ENCODE data around the gene CWC27. TPM values are rescaled to one million over a fixed set of nuclear protein-coding genes. Genes with fewer than 3 reads are reported as not detected.

CWC27 gene
- total RNA-seq, 1 experiment from 2014 or later, result 32.9 TPM

DNA sequence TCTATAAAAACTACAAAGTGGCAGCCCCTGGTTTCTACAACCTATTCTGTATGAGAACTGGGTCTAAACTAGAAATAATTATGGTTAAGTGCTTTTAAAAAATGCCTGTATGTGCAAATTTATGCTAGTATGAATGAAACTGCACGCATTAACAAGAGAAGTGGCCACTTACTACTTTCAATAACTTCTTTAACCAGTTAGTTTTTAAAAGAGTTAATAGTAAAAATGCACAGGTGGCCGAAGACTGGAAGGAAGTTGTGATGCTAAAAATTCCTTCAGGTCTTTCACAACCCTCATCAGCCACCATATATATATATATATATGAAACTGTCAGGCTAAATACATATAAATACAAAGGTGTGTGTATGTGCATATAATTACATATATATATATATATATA lies 41.6 kb upstream of the CWC27 start:
- Mint-ChIP-seq H3K27ac (ENCODE audit: unreplicated experiment) (no peak overlapping the region), H3K4me1 (ENCODE audit: low read depth, unreplicated experiment) (peaks cover 29% of the 10 kb centered on the region), H3K27me3 (ENCODE audit: insufficient read depth, unreplicated experiment) (no peaks in the 10 kb centered on the region), H3K4me3 (ENCODE audit: unreplicated experiment) (no peak overlapping the region), H3K36me3 (ENCODE audit: insufficient read depth, unreplicated experiment) (peaks cover 10% of the 10 kb centered on the region), H3K9me3 (ENCODE audit: unreplicated experiment) (peaks cover 23% of the 10 kb centered on the region)
- ChIA-PET CTCF (no interaction called here), POLR2A (no interaction called here)
- intact Hi-C loops (cut with micrococcal nuclease; ENCODE audit: unreplicated experiment), result no loop called here
- Histone ChIP-seq H3K4me3 (ENCODE audit: low read depth, low read length) (no peak overlapping the region), H3K4me1 (peaks cover 10% of the 10 kb centered on the region), H3K27me3 (replicated peaks; ENCODE audit: control insufficient read depth, insufficient read depth, low read length) (no peaks in the 10 kb centered on the region), H3K36me3 (ENCODE audit: control insufficient read depth, insufficient read depth, low read length) (peaks cover 2% of the 10 kb centered on the region; the same call in 1 of the 2 replicates), H3K9me3 (no peaks in the 10 kb centered on the region)
- BruUV-seq (replicated peaks), result no TSS peak
- no peak for DNase-seq
- TF ChIP-seq, protein P1, sequence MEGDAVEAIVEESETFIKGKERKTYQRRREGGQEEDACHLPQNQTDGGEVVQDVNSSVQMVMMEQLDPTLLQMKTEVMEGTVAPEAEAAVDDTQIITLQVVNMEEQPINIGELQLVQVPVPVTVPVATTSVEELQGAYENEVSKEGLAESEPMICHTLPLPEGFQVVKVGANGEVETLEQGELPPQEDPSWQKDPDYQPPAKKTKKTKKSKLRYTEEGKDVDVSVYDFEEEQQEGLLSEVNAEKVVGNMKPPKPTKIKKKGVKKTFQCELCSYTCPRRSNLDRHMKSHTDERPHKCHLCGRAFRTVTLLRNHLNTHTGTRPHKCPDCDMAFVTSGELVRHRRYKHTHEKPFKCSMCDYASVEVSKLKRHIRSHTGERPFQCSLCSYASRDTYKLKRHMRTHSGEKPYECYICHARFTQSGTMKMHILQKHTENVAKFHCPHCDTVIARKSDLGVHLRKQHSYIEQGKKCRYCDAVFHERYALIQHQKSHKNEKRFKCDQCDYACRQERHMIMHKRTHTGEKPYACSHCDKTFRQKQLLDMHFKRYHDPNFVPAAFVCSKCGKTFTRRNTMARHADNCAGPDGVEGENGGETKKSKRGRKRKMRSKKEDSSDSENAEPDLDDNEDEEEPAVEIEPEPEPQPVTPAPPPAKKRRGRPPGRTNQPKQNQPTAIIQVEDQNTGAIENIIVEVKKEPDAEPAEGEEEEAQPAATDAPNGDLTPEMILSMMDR (IDR thresholded peaks at IDR 0.05; ENCODE audit: insufficient read depth in 1 of 2, low read depth in 1 of 2, low read length in 1 of 2, severe bottlenecking in 1 of 2, unreplicated experiment in 1 of 2), result no peak

DNA sequence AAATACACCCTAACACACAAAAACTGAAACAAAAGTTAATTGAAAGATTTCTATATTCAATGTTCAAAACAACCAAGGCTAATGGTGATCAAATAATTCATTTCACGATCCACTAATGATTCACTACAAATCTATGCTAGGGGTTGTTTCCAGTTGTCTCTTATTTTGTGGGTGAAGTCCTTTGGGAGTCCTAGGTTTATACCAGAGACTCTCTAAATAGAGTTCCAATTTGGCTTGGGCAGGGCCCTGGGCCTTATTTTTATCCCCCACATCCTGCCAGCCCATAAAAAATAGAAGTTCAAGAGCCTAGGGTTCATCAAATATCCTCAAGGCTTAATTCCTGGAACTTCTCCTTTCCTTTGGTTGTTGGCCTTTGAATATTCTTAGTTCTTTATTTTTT lies 26.3 kb upstream of the CWC27 start:
- TF ChIP-seq, protein P1 (IDR thresholded peaks at IDR 0.05; ENCODE audit: insufficient read depth in 1 of 2, low read depth in 1 of 2, low read length in 1 of 2, severe bottlenecking in 1 of 2, unreplicated experiment in 1 of 2), result no peak
- BruUV-seq (replicated peaks), result no TSS peak
- H3K27me3 ChIP-seq (replicated peaks; ENCODE audit: control insufficient read depth, insufficient read depth, low read length), result no peaks in the 10 kb centered on the region
- H3K4me3 Mint-ChIP-seq (ENCODE audit: unreplicated experiment), result no peak overlapping the region
- no peaks in the 10 kb centered on the region for H3K9me3 Mint-ChIP-seq (ENCODE audit: unreplicated experiment)
- H3K36me3 ChIP-seq (ENCODE audit: control insufficient read depth, insufficient read depth, low read length), result no peaks in the 10 kb centered on the region; the same call in none of the 2 replicates
- H3K9me3 ChIP-seq, result no peaks in the 10 kb centered on the region
- H3K27me3 Mint-ChIP-seq (ENCODE audit: insufficient read depth, unreplicated experiment), result no peaks in the 10 kb centered on the region
- DNase-seq, result no peak
- H3K36me3 Mint-ChIP-seq (ENCODE audit: insufficient read depth, unreplicated experiment), result no peaks in the 10 kb centered on the region
- POLR2A ChIA-PET, result no interaction called here
- H3K4me1 Mint-ChIP-seq (ENCODE audit: low read depth, unreplicated experiment), result no peaks in the 10 kb centered on the region
- CTCF ChIA-PET, result no interaction called here
- H3K4me1 ChIP-seq, result no peaks in the 10 kb centered on the region
- no peak overlapping the region for H3K4me3 ChIP-seq (ENCODE audit: low read depth, low read length)
- intact Hi-C loops (cut with micrococcal nuclease; ENCODE audit: unreplicated experiment), result no loop called here
- H3K27ac Mint-ChIP-seq (ENCODE audit: unreplicated experiment), result no peak overlapping the region

DNA sequence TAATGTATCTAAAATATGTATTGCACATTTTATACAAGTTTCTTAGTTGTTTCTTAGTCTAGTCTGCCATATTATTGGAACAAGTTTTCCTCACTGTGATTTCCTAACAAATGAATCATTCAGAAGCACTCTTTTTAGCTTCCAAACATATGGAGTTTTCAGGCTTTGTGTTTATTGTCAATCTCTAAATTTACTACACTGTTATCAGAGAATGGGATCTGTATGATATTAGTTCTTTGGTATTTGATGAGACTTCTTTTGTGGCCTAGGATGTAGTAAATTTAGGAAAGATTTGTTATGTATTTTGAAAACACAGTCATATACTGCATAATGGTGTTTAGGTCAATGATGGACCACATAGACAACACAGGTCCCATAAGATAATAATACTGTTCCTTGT lies 25.9 kb upstream of the CWC27 start:
- Mint-ChIP-seq H3K36me3 (ENCODE audit: insufficient read depth, unreplicated experiment) (no peaks in the 10 kb centered on the region), H3K9me3 (ENCODE audit: unreplicated experiment) (no peaks in the 10 kb centered on the region), H3K27ac (ENCODE audit: unreplicated experiment) (no peak overlapping the region), H3K4me3 (ENCODE audit: unreplicated experiment) (no peak overlapping the region), H3K27me3 (ENCODE audit: insufficient read depth, unreplicated experiment) (no peaks in the 10 kb centered on the region), H3K4me1 (ENCODE audit: low read depth, unreplicated experiment) (no peaks in the 10 kb centered on the region)
- Histone ChIP-seq H3K4me1 (no peaks in the 10 kb centered on the region), H3K36me3 (ENCODE audit: control insufficient read depth, insufficient read depth, low read length) (no peaks in the 10 kb centered on the region; the same call in none of the 2 replicates), H3K27me3 (replicated peaks; ENCODE audit: control insufficient read depth, insufficient read depth, low read length) (no peaks in the 10 kb centered on the region), H3K4me3 (ENCODE audit: low read depth, low read length) (no peak overlapping the region), H3K9me3 (no peaks in the 10 kb centered on the region)
- ChIA-PET POLR2A (no interaction called here), CTCF (no interaction called here)
- TF ChIP-seq, protein P1 (IDR thresholded peaks at IDR 0.05; ENCODE audit: insufficient read depth in 1 of 2, low read depth in 1 of 2, low read length in 1 of 2, severe bottlenecking in 1 of 2, unreplicated experiment in 1 of 2), result no peak
- DNase-seq, result no peak
- no TSS peak for BruUV-seq (replicated peaks)
- intact Hi-C loops (cut with micrococcal nuclease; ENCODE audit: unreplicated experiment), result no loop called here
